A549 (cell line): ENCODE results near the gene SLC39A13. TPM values are rescaled to one million over a fixed set of nuclear protein-coding genes. Genes with fewer than 3 reads are reported as not detected.

Source experiments
- ATAC-seq, 2 experiments: fragments of 200-7000 bp in 1 of 2; fragments of >200 bp in 1 of 2; cut with Nextera tagmentation in 1 of 2; cut with Tn5 transposase in 1 of 2; 3 replicates each; pipeline versions ENCODE4 v1.8.0 to v1.9.1; 2018 to 2020; ENCODE audit warnings: mild to moderate bottlenecking in 1 of 2, moderate library complexity in 1 of 2
- CTCF ChIA-PET: fragments of 300-600 bp; sonication (Branson Sonifier 250); formaldehyde crosslinking; extraction: SDS; loops from one replicate; lab custom pipeline; 2021; ENCODE audit warnings: antibody characterized with exemption, inconsistent platforms; lab: Yijun Ruan, JAX
- POLR2A ChIA-PET: fragments of 350-600 bp; formaldehyde crosslinking; extraction: SDS; loops from one replicate; lab custom pipeline; 2021; ENCODE audit warnings: antibody characterized with exemption, inconsistent platforms; lab: Yijun Ruan, JAX
- DNase-seq, 2 experiments: peaks; one replicate each; pipeline versions ENCODE4 v3.0.0 to v3.0.0-alpha.2; 2011 to 2016; ENCODE audit warnings: low read depth in 1 of 2, low spot score in 1 of 2
- FAIRE-seq: peaks from 2 replicates; lab custom pipeline; 2011; peaks lifted over from hg19 to GRCh38; lab: Jason Lieb, UNC
- H3K27ac ChIP-seq, 2 experiments: fragments of >200 bp; sonication (Bioruptor Twin); formaldehyde crosslinking; 3 replicates each; pipeline ENCODE4 v1.5.1; 2016 to 2017
- H3K4me1 ChIP-seq: fragments of >200 bp; sonication (Bioruptor Twin); formaldehyde crosslinking; 3 replicates; pipeline ENCODE4 v1.6.1; 2016
- H3K4me2 ChIP-seq: fragments of >200 bp; sonication (Bioruptor Twin); formaldehyde crosslinking; 3 replicates; pipeline ENCODE4 v1.6.1; 2016
- H3K4me3 ChIP-seq: fragments of >200 bp; sonication (Bioruptor Twin); formaldehyde crosslinking; 3 replicates; pipeline ENCODE4 v1.5.1; 2016
- H3K9me3 ChIP-seq: fragments of >200 bp; sonication (Bioruptor Twin); formaldehyde crosslinking; 3 replicates; pipeline ENCODE4 v1.6.1; 2016
- BCL3 ChIP-seq: fragments of >200 bp; sonication (Bioruptor Twin); formaldehyde crosslinking; IDR thresholded peaks from 3 replicates; pipeline ENCODE4 v1.6.1; 2016
- CHD2 ChIP-seq: fragments of 150-350 bp; IDR thresholded peaks from 2 replicates; pipeline ENCODE4 v1.6.1; 2014; ENCODE audit warnings: low read length; ENCODE audit not compliant: partially characterized antibody
- EHF ChIP-seq: fragments of 250-450 bp; sonication (Bioruptor Pico); IDR thresholded peaks from 2 replicates; pipeline ENCODE4 v1.5.0; 2020; ENCODE audit warnings: mild to moderate bottlenecking
- ESRRA ChIP-seq: fragments of 150-350 bp; IDR thresholded peaks from 2 replicates; pipeline ENCODE4 v1.6.1; 2014; ENCODE audit warnings: mild to moderate bottlenecking, low read length, borderline replicate concordance
- HEYL ChIP-seq: fragments of 250-450 bp; sonication (Bioruptor Pico); IDR thresholded peaks from 2 replicates; pipeline ENCODE4 v1.8.0; 2021; ENCODE audit warnings: mild to moderate bottlenecking, moderate library complexity
- KDM5A ChIP-seq: fragments of 200-600 bp; sonication (generic); IDR thresholded peaks from 2 replicates; pipeline ENCODE4 v1.6.1; 2016; ENCODE audit warnings: antibody characterized with exemption, mild to moderate bottlenecking
- NPAS2 ChIP-seq: fragments of 250-450 bp; sonication (Bioruptor Pico); IDR thresholded peaks from 2 replicates; pipeline ENCODE4 v1.8.0; 2022; ENCODE audit warnings: mild to moderate bottlenecking, moderate library complexity, borderline replicate concordance
- NR3C1 ChIP-seq: fragments of >200 bp; sonication (Bioruptor Twin); formaldehyde crosslinking; IDR thresholded peaks from 3 replicates; pipeline ENCODE4 v1.6.1; 2017
- RARB ChIP-seq: fragments of 250-450 bp; sonication (Bioruptor Pico); IDR thresholded peaks from 2 replicates; pipeline ENCODE4 v1.8.0; 2021; ENCODE audit warnings: mild to moderate bottlenecking, moderate library complexity
- RCOR1 ChIP-seq: fragments of 150-350 bp; IDR thresholded peaks from 2 replicates; pipeline ENCODE4 v1.6.1; 2014; ENCODE audit warnings: antibody characterized with exemption, low read length, low read depth
- SMC3 ChIP-seq: fragments of >200 bp; sonication (Bioruptor Twin); formaldehyde crosslinking; IDR thresholded peaks from 3 replicates; pipeline ENCODE4 v1.6.1; 2018; ENCODE audit warnings: inconsistent platforms
- SREBF2 ChIP-seq: fragments of 450-650 bp; IDR thresholded peaks from 2 replicates; pipeline ENCODE4 v1.6.1; 2014; ENCODE audit warnings: mild to moderate bottlenecking, moderate library complexity
- ZC3H11A ChIP-seq: fragments of 450-650 bp; IDR thresholded peaks from 2 replicates; pipeline ENCODE4 v1.6.1; 2014; ENCODE audit warnings: antibody characterized with exemption, mild to moderate bottlenecking
- ZFP36 ChIP-seq: fragments of 450-650 bp; IDR thresholded peaks from 2 replicates; pipeline ENCODE4 v1.6.1; 2014; ENCODE audit warnings: borderline replicate concordance; ENCODE audit not compliant: partially characterized antibody
- ZNF302 ChIP-seq: fragments of 250-450 bp; sonication (Bioruptor Pico); IDR thresholded peaks from 2 replicates; pipeline ENCODE4 v1.9.0; 2021; ENCODE audit warnings: inconsistent platforms, mild to moderate bottlenecking, moderate library complexity
- ZSCAN20 ChIP-seq: fragments of 250-450 bp; sonication (Bioruptor Pico); IDR thresholded peaks from 2 replicates; pipeline ENCODE4 v1.8.0; 2022; ENCODE audit warnings: mild to moderate bottlenecking, moderate library complexity
- WGBS: methylation state at CpG from one replicate; pipeline ENCODE4 v1.1.6; 2017; ENCODE audit errors: missing lambda C conversion rate; 5-methylcytosine and 5-hydroxymethylcytosine counted together
- polyA plus RNA-seq, 4 experiments: library from polyadenylated mRNA; depleted of rRNA in 3 of 4; stranded (reverse); fragments of >200 nt; fragmentation: RNase III in 1 of 4; extraction: RNeasy Plus Mini Kit Qiagen cat#74134 plus additional on column Dnase treatment in 1 of 4; gene quantifications; 2 replicates in 3 of 4; 3 replicates in 1 of 4; pipeline ENCODE4 v1.2.3, GENCODE V29; 2011 to 2017
- TF ChIP-seq, protein P1 (sequence below): fragments of 200-600 bp; sonication (generic); IDR thresholded peaks from 2 replicates; pipeline ENCODE4 v1.6.1; 2016; ENCODE audit warnings: antibody characterized with exemption, mild to moderate bottlenecking, moderate library complexity
- TF ChIP-seq, protein P2 (sequence below): fragments of 150-350 bp; IDR thresholded peaks from 2 replicates; pipeline ENCODE4 v1.6.1; 2014; ENCODE audit warnings: low read depth, mild to moderate bottlenecking, low read length

Gene SLC39A13
- polyA plus RNA-seq, 2 of the 4 experiments (the other 2 are of a cell fraction): 10.8 to 35.2 TPM

- ChIA-PET POLR2A (interaction anchor here (0.6 kb wide), 1 partner anchor 18 kb away, joined by 4 read pairs; no protein-coding TSS in a partner anchor), CTCF (interaction anchor here (1.1 to 10.2 kb wide), 5 partner anchors 10 to 21 kb away, joined by 3 to 133 read pairs (median 6); no protein-coding TSS in a partner anchor)
- Histone ChIP-seq H3K9me3 (no peaks in the 10 kb centered on the region), H3K4me2 (no peak overlapping the region), H3K27ac (no peak overlapping the region), H3K4me1 (no peaks in the 10 kb centered on the region), H3K4me3 (no peak overlapping the region)
- DNase-seq (no peak), ATAC-seq (no peak), FAIRE-seq (no peak)
- WGBS: 82% methylated on average over 11 of the region's 11 CpGs
- TF ChIP-seq ZNF302 (no peak), ZFP36 (no peak), NR3C1 (no peak), RCOR1 (no peak), CHD2 (no peak), HEYL (CRISPR knock-in tag) (no peak), ESRRA (no peak), SMC3 (no peak), ZC3H11A (no peak), ZSCAN20 (CRISPR knock-in tag) (no peak), KDM5A (no peak), NPAS2 (no peak), EHF (no peak), RARB (CRISPR knock-in tag) (no peak), SREBF2 (no peak)
- TF ChIP-seq, protein P1, sequence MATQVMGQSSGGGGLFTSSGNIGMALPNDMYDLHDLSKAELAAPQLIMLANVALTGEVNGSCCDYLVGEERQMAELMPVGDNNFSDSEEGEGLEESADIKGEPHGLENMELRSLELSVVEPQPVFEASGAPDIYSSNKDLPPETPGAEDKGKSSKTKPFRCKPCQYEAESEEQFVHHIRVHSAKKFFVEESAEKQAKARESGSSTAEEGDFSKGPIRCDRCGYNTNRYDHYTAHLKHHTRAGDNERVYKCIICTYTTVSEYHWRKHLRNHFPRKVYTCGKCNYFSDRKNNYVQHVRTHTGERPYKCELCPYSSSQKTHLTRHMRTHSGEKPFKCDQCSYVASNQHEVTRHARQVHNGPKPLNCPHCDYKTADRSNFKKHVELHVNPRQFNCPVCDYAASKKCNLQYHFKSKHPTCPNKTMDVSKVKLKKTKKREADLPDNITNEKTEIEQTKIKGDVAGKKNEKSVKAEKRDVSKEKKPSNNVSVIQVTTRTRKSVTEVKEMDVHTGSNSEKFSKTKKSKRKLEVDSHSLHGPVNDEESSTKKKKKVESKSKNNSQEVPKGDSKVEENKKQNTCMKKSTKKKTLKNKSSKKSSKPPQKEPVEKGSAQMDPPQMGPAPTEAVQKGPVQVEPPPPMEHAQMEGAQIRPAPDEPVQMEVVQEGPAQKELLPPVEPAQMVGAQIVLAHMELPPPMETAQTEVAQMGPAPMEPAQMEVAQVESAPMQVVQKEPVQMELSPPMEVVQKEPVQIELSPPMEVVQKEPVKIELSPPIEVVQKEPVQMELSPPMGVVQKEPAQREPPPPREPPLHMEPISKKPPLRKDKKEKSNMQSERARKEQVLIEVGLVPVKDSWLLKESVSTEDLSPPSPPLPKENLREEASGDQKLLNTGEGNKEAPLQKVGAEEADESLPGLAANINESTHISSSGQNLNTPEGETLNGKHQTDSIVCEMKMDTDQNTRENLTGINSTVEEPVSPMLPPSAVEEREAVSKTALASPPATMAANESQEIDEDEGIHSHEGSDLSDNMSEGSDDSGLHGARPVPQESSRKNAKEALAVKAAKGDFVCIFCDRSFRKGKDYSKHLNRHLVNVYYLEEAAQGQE: no peak
- TF ChIP-seq, protein P2, sequence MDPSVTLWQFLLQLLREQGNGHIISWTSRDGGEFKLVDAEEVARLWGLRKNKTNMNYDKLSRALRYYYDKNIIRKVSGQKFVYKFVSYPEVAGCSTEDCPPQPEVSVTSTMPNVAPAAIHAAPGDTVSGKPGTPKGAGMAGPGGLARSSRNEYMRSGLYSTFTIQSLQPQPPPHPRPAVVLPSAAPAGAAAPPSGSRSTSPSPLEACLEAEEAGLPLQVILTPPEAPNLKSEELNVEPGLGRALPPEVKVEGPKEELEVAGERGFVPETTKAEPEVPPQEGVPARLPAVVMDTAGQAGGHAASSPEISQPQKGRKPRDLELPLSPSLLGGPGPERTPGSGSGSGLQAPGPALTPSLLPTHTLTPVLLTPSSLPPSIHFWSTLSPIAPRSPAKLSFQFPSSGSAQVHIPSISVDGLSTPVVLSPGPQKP: no peak
These were observed 17.3 kb upstream of the SLC39A13 start for GRCh38 chr11:47391077-47391583.

- FAIRE-seq: no peak
- POLR2A ChIA-PET: no interaction called here
- Histone ChIP-seq H3K9me3 (no peaks in the 10 kb centered on the region), H3K4me2 (no peak overlapping the region)
- CTCF ChIA-PET: interaction anchor here (0.6 to 10.2 kb wide), 8 partner anchors 16 to 658 kb away, joined by 3 to 133 read pairs (median 4); no protein-coding TSS in a partner anchor
- 0 out of 6 replicates have a peak, but pooled peaks of 1 of the 2 experiments have one; percentile 15 for ATAC-seq
- no peak for TF ChIP-seq BCL3
- TF ChIP-seq, all 56 proteins: peak for 0
- no peak for DNase-seq
- H3K27ac ChIP-seq: no peak overlapping the region
- WGBS: 85% methylated on average over 14 of the region's 16 CpGs
- H3K4me3 ChIP-seq: no peak overlapping the region
- H3K4me1 ChIP-seq: no peaks in the 10 kb centered on the region
These were observed 16.5 kb upstream of the SLC39A13 start for GRCh38 chr11:47391711-47392432.
